Measurements from ENCODE around the gene SAMHD1.
"Not testable (repeated sequence)": the region's sequence is repeated elsewhere in the genome, so short reads cannot be mapped to it uniquely, and the experiment has no call there.

Gene SAMHD1

DNA sequence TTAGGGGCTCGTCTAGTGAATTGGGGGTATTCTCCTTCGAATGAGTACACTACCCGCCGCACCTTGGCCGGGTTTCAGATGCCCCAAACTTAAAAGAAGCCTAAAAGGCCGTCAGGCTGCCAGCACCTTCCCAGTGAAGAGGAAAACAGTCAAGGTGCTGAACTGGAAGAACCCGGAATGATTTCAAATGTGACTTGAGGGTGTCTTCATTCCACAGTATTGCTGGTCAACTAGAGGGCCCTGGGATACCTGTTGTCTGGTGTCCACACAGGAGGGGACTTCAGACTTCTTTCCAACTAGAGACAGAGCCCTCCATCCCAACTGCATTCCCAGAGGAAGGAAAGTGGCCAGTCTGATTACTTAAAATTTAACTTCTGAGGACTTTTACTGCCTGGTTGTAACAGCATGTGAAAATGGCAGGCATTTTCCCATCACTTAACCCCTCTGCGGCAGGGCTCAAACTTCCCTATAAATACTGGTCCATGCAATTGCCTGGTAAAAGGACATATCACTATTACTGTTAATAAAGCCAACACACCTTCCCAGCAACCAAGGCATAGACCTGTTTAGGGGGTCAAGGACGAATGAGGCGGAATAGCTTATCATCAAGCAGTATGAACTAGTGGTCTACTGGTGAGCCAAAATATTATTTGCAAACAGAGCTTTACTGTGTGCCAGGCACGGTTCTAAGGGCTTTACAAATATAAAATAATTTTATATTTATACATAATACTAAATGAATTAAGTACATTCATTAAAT, 651 bp upstream of the SAMHD1 start:
- no peak for DNase-seq

DNA sequence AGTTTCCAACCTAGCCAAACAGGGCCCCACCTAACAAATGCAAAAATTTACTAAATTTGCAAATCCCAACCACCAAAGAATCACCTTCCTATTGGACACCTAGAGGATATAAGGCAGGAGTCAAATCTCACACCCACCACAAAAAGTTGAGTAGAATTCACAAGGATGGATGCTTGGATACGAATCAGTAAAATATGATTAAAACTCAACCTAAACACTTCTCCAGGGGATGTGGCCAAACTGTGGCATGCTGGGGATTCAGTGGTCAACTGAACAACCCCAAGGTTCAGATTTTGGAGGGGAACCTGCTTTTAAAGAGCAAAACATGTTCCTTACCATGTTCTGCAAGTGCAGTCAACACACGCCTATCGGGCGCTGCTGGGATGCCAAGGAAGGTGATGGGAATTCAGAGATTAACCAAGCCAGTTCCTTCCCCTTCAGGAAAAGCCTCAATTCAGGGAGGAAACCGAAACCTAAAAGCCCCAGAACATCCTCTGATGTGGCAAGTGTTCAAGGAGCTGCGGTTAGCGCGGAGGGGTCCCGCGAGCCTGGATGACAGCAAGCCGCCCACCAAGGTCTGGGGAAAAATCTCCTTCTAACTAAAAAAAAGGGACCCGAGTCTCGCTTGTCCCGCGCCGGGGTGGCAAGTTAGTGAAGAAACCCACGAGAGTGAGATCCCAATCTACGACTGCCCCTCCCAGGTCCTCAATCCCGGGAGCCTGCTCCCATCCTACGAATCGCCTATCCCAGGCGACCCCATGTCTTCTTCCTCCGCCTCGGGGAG, 902 bp downstream of the SAMHD1 start:
- peak; percentile 85 to 91 for DNase-seq

DNA sequence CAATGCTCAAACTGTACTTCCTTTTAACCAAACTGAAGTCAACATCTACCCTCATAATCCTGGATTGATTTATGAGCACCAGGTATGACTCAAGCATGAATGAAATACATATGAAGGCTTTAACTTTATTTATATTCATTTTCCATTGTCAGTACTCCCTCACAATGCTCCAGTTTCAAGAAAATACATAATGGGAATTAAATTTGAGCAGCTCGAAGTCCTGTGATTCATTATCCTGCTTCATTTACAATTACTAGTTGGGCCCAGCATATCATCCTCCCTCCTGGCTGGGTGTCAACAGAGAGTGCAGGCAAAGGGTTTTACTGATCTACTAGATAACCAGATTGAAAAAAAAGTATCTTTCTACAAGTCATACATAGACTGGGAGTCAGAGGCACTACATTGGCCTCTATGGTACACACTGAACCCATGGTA, 10.1 kb downstream of the SAMHD1 start:
- DNase-seq = peak in 1 of 2 donors; percentile 12

- peak; percentile 52 to 57 for DNase-seq
Observed at GRCh38 chr20:36937402-36937770, 14.1 kb downstream of the SAMHD1 start.

- DNase-seq = peak in 1 of 2 donors; percentile 20
Observed at GRCh38 chr20:36936761-36937401, 14.6 kb downstream of the SAMHD1 start.

DNA sequence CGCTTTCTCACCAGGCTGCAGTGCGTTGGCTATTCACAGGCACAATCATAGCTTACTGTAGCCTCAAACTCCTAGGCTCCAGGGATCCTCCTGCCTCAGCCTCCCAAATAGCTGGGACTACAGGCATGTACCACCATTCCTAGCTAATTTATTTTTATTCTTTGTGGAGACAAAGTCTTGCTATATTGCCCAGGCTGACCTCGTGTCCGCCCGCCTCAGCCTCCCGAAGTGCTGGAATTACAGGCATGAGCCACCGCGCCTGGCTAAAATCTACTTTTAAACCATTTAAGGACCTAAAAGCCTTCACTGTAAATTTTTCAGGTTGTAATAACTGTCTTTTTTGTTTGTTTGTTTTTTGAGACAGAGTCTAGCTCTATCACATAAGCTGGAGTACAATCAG, 15.2 kb downstream of the SAMHD1 start:
- no peak for DNase-seq

DNA sequence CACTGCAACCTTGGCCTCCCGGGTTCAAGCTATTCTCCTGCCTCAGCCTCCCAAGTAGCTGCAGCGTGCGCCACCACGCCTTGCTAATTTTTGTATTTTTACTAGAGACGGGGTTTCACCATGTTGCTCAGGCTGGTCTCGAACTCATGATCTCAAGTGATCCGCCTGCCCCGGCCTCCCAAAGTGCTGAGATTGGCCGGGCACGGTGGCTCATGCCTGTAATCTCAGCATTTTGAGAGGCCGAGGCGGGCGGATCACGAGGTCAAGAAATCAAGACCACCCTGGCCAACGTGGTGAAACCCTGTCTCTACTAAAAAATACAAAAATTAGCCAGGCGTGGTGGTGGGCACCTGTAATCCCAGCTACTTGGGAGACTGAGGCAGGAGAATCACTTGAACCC, 17.9 kb downstream of the SAMHD1 start:
- not testable (repeated sequence) for DNase-seq

GRCh38 chr20:36932476-36933426, 18.8 kb downstream of the SAMHD1 start:
- no peak for DNase-seq

DNA sequence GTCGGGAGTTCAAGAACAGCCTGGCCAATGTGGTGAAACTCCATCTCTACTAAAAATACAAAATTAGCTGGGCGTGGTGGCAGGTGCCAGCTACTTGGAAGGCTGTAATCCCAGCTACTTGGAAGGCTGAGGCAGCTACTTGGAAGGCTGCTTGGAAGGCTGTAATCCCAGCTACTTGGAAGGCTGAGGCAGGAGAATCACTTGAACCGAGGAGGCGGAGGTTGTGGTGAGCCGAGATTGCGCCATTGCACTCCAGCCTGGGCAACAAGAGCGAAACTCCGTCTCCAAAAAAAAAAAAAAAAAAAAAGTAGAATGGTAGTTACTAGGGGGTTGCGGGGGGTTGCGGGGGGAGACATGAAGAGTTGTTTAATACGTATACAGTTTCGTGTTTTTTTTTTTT, 19.4 kb downstream of the SAMHD1 start:
- DNase-seq = not testable (repeated sequence)

DNA sequence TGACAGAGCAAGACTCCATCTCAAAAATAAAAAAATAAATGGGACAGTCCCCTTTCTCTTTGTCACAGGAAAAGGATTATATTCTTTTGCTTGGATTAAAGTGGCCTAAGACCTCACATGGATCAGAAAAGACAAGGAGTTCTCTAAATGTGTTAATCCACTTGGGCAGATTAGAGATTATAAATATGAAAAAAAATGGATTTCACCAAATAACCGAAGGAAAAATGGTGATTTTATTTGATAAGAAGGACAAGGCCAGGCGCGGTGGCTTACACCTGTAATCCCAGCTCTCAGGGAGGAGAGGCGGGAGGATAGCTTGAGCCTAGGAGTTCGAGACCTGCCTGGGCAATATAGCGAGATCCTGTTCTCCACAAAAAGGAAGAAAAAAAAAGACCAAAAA, 21.8 kb downstream of the SAMHD1 start:
- DNase-seq = no peak

- peak in 1 of 2 donors; percentile 28 for DNase-seq
Observed at GRCh38 chr20:36929290-36929689, 22.2 kb downstream of the SAMHD1 start.

- DNase-seq = no peak
Observed at GRCh38 chr20:36927704-36928103, 23.8 kb downstream of the SAMHD1 start.

- DNase-seq = no peak
Observed at GRCh38 chr20:36926653-36927200, 24.8 kb downstream of the SAMHD1 start.

DNA sequence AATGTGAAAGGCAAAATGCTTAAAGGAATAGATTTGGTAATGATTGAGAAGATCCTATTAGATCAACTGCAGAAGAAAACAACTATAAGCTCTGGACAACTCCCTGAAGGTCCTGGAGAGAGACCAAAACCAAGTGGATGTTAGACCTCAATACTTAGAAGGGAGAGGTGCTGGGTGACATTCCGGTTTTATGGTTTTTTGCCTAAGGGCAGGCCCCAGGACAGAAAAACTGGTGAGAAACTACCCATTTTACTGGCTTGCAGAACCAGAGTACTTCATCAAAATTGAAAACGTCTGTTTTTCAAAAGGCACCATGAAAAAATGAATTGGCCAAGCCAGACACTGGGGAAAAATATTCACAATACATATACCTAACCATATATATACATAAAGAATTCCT, 26.3 kb downstream of the SAMHD1 start:
- no peak for DNase-seq

DNA sequence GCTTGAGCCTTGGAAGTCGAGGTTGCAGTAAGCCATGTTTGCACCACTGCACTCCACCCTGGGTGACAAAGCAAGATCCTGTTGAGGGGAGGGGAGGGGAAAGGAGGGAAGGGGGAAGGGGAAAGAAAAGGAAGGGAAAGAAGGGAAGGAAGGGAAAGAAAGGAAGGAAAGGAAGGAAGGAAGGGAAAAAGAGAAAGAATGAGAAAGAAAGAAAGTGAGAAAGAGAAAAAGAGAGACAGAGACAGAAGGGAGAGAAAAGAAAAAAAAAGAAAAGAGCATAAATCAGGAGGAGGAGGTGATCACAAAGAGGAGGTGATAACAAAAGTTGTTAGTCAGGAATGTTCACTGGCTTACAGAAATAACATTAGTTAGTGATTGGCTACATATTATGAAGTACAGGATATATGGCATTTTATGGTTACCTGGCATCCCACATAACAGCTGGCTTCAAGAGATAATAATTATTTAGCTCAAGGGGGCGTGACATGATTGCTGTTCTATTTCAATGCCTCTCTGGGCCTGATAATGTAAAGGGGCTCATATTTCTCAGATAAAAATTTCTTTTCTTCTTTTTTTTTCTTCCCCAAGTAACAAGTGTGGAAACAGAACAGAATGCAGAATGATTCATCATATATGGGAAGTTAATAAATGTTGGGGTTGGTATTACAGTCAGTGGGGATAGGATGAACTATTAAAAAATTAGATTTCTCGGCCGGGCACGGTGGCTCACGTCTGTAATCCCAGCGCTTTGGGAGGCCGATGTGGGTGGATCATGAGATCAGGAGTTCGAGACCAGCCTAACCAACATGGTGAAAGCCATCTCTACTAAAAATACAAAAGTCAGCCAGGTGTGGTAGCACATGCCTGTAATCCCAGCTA, 27.1 kb downstream of the SAMHD1 start:
- no peak for DNase-seq

GRCh38 chr20:36920334-36920730, 31.2 kb downstream of the SAMHD1 start:
- DNase-seq = no peak

DNA sequence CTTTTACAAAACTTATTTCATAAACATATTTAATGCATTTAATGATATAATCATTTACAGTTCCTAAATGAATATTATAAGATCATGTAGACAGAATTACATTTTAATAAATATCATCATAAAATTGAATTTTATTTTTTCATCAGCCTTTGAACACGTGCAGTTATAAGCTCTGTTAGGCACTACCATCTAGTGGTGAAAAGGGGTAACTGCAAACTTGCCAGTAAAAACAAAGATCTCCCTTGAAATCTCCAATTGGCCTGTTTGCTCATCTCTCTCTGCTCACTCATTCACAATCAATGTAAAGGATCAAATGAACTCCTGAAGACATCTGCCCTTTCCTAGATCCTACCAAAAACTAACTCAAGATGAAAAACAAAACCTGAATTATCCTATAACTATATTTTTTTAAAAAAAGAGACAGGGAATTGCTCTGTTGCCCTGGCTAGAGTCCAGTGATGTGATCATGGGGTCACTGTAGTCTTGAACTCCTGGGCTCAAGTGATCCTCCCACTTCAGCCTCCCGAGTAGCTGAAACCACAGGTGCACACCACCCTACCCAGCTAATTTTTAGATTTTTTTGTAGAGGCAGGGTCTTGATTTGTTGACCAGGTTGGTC, 31.7 kb downstream of the SAMHD1 start:
- DNase-seq = peak; percentile 34 to 74

GRCh38 chr20:36917943-36918342, 33.6 kb downstream of the SAMHD1 start:
- DNase-seq = no peak

- DNase-seq = no peak
Observed at GRCh38 chr20:36917240-36917639, 34.3 kb downstream of the SAMHD1 start.

- no peak for DNase-seq
Observed at GRCh38 chr20:36916199-36916598, 35.3 kb downstream of the SAMHD1 start.

GRCh38 chr20:36908603-36909002, 42.9 kb downstream of the SAMHD1 start:
- DNase-seq = no peak
